Type B pancreatic cell (in vitro differentiated cells): ENCODE data around the gene MGAT5. TPM values are rescaled to one million over a fixed set of nuclear protein-coding genes. Genes with fewer than 3 reads are reported as not detected.

ENCODE experiments used
- DNase-seq: peaks from one replicate; pipeline ENCODE4 v3.0.0; 2021; ENCODE audit warnings: mixed read lengths; ENCODE audit not compliant: unreplicated experiment; ENCODE audit errors: extremely low spot score
- H3K27ac Mint-ChIP-seq: 2 replicates; pipeline ENCODE4 v1.8.0; 2021; ENCODE audit warnings: mild to moderate bottlenecking, mixed read lengths
- H3K27me3 Mint-ChIP-seq: 2 replicates; pipeline ENCODE4 v1.8.0; 2021; ENCODE audit warnings: mixed read lengths
- H3K36me3 Mint-ChIP-seq: 2 replicates; pipeline ENCODE4 v1.8.0; 2021; ENCODE audit warnings: mixed read lengths
- H3K4me1 Mint-ChIP-seq: one replicate; pipeline ENCODE4 v1.8.0; 2021; ENCODE audit warnings: mixed read lengths; ENCODE audit not compliant: unreplicated experiment
- H3K4me3 Mint-ChIP-seq: 2 replicates; pipeline ENCODE4 v1.8.0; 2021; ENCODE audit warnings: mild to moderate bottlenecking, mixed read lengths
- H3K9me3 Mint-ChIP-seq: 2 replicates; pipeline ENCODE4 v1.8.0; 2021; ENCODE audit warnings: mixed read lengths
- total RNA-seq: library from RNA; stranded (reverse); gene quantifications from 2 replicates; pipeline ENCODE4 v1.2.1, GENCODE V29; 2021; ENCODE audit warnings: low replicate concordance
- TF ChIP-seq, protein P1 (sequence below): fragments of 200-600 bp; sonication (generic); conservative IDR thresholded peaks from 2 replicates; pipeline ENCODE4 v1.5.0; 2021; ENCODE audit warnings: antibody characterized with exemption, mild to moderate bottlenecking

The MGAT5 gene
- total RNA-seq, 1 donor from 2014 or later, result 37.2 TPM

DNA sequence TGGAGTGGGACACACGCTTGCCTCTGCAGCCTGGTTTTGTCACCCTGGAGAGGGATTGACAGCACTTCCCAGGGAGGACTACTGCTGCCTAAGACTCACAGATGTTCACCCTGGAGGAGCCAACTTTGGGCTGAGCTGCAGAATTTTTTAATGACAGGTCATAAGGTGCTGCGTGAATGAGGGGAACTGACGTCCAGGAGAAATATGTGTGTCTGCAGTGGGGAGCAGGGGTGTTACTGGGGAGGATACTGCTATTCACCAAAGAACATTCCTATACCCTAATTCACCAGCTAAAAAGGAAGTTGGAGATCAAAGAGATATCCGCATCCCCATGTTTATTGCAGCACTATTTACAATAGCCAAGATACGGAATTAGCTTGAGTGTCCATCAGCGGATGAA is 144.4 kb downstream of the MGAT5 start:
- no peaks in the 10 kb centered on the region for H3K27me3 Mint-ChIP-seq
- peaks cover 4% of the 10 kb centered on the region for H3K9me3 Mint-ChIP-seq
- TF ChIP-seq, protein P1, sequence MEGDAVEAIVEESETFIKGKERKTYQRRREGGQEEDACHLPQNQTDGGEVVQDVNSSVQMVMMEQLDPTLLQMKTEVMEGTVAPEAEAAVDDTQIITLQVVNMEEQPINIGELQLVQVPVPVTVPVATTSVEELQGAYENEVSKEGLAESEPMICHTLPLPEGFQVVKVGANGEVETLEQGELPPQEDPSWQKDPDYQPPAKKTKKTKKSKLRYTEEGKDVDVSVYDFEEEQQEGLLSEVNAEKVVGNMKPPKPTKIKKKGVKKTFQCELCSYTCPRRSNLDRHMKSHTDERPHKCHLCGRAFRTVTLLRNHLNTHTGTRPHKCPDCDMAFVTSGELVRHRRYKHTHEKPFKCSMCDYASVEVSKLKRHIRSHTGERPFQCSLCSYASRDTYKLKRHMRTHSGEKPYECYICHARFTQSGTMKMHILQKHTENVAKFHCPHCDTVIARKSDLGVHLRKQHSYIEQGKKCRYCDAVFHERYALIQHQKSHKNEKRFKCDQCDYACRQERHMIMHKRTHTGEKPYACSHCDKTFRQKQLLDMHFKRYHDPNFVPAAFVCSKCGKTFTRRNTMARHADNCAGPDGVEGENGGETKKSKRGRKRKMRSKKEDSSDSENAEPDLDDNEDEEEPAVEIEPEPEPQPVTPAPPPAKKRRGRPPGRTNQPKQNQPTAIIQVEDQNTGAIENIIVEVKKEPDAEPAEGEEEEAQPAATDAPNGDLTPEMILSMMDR, result no peak
- DNase-seq, result no peak
- H3K4me3 Mint-ChIP-seq, result no peak overlapping the region
- peaks cover 17% of the 10 kb centered on the region for H3K4me1 Mint-ChIP-seq
- peaks cover 9% of the 10 kb centered on the region for H3K36me3 Mint-ChIP-seq
- no peak overlapping the region for H3K27ac Mint-ChIP-seq

DNA sequence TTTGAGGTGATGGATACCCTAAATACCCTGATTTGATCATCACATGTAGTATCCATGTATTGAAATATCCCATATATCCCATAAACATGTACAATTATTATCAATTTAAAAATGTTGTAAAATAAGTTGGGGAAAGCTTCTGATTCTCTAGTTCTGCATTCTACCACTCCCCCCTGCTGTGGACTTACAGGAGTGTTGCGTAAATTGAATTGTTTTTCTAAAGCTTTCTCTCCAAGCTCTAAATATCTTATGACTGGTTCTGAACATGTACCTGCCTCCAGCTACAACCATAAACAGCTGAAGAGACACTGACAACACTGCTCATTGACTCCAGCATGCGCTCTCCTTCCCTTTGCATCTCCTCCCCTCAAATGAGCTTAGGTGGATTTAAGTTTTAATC is 145.2 kb downstream of the MGAT5 start:
- peaks cover 4% of the 10 kb centered on the region for H3K9me3 Mint-ChIP-seq
- H3K27me3 Mint-ChIP-seq, result no peaks in the 10 kb centered on the region
- no peak for DNase-seq
- peaks cover 14% of the 10 kb centered on the region for H3K36me3 Mint-ChIP-seq
- TF ChIP-seq, protein P1, result no peak
- H3K4me3 Mint-ChIP-seq, result no peak overlapping the region
- H3K4me1 Mint-ChIP-seq, result peaks cover 17% of the 10 kb centered on the region
- H3K27ac Mint-ChIP-seq, result no peak overlapping the region

DNA sequence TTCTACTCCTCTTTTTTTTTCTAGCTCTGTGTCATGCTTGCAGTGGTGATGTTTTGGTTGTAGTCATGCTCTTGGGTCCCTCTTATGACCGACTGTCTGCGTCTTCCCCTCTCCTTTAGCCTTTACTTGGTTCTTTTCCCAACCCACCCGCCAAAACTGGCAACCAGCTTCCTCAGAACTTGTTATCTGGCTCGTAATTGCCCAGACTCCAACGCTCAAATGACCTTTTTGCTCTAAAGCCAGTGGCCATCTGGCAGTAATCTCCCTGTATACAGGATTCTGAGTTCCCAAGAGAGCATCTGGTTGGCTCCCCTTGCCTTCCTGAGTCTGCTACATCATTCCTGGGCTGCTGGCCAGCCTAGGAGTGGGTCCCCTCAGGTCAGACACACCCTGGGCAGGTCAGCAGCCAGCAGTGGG is 147.2 kb downstream of the MGAT5 start:
- TF ChIP-seq, protein P1, result no peak
- H3K27ac Mint-ChIP-seq, result no peak overlapping the region

GRCh38 chr2:134401789-134402188 is 147.9 kb downstream of the MGAT5 start:
- H3K27ac Mint-ChIP-seq, result no peak overlapping the region

More for the DNA sequence above, 147.2 kb downstream of the MGAT5 start:
- no peak for DNase-seq
- H3K27me3 Mint-ChIP-seq, result no peaks in the 10 kb centered on the region
- peaks cover 4% of the 10 kb centered on the region for H3K9me3 Mint-ChIP-seq
- H3K4me3 Mint-ChIP-seq, result no peak overlapping the region
- H3K4me1 Mint-ChIP-seq, result peaks cover 17% of the 10 kb centered on the region
- peaks cover 19% of the 10 kb centered on the region for H3K36me3 Mint-ChIP-seq

GRCh38 chr2:134402410-134402809 is 148.5 kb downstream of the MGAT5 start:
- TF ChIP-seq, protein P1, result no peak
- no peak overlapping the region for H3K4me3 Mint-ChIP-seq
- peaks cover 17% of the 10 kb centered on the region for H3K4me1 Mint-ChIP-seq
- no peaks in the 10 kb centered on the region for H3K27me3 Mint-ChIP-seq
- peaks cover 19% of the 10 kb centered on the region for H3K36me3 Mint-ChIP-seq
- no peak for DNase-seq
- H3K9me3 Mint-ChIP-seq, result peaks cover 4% of the 10 kb centered on the region
- H3K27ac Mint-ChIP-seq, result no peak overlapping the region

More at GRCh38 chr2:134401789-134402188, 147.9 kb downstream of the MGAT5 start:
- no peak for DNase-seq
- H3K4me3 Mint-ChIP-seq, result no peak overlapping the region
- TF ChIP-seq, protein P1, result no peak
- H3K27me3 Mint-ChIP-seq, result no peaks in the 10 kb centered on the region
- peaks cover 17% of the 10 kb centered on the region for H3K4me1 Mint-ChIP-seq
- peaks cover 19% of the 10 kb centered on the region for H3K36me3 Mint-ChIP-seq
- peaks cover 4% of the 10 kb centered on the region for H3K9me3 Mint-ChIP-seq

GRCh38 chr2:134405611-134406081 is 151.8 kb downstream of the MGAT5 start:
- Mint-ChIP-seq H3K4me3 (no peak overlapping the region), H3K27ac (no peak overlapping the region), H3K9me3 (peaks cover 4% of the 10 kb centered on the region), H3K4me1 (peaks cover 18% of the 10 kb centered on the region), H3K27me3 (no peaks in the 10 kb centered on the region), H3K36me3 (peaks cover 15% of the 10 kb centered on the region)
- DNase-seq, result no peak
- TF ChIP-seq, protein P1, result no peak
